GM21367 (cell line): ENCODE measurements around the gene MAGI2.

ENCODE experiments used
- ATAC-seq: cut with Tn5 transposase; IDR thresholded peaks from one replicate; pipeline ENCODE4 v1.9.1; 2021; ENCODE audit not compliant: unreplicated experiment

Gene MAGI2

DNA sequence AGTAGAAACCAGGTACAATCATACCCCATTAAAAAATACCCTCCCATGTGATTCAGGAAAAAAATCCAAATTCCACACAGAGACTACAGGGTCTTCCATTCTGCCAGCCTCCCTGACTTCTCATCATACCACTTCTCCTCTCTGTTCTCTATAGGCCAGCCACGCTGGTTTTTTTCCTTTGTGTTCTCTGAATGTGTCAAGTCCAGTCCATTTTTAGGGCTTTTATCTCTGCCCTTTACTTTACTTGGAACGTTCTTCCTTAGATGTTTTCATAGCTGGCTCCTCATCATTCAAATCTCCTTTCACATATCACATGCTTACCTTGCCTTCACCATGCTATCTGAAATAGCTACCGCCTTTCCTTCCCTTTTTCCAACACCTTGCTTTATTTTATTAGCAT is 1057.3 kb downstream of the MAGI2 start:
- ATAC-seq = no peak

- ATAC-seq = no peak
Observed at GRCh38 chr7:78395298-78396036, 1058.0 kb downstream of the MAGI2 start.

- ATAC-seq = no peak
Observed at GRCh38 chr7:78389022-78389421, 1064.4 kb downstream of the MAGI2 start.

- ATAC-seq = no peak
Observed at GRCh38 chr7:78386520-78386919, 1066.9 kb downstream of the MAGI2 start.

GRCh38 chr7:78383096-78383880 is 1070.2 kb downstream of the MAGI2 start:
- ATAC-seq = no peak

DNA sequence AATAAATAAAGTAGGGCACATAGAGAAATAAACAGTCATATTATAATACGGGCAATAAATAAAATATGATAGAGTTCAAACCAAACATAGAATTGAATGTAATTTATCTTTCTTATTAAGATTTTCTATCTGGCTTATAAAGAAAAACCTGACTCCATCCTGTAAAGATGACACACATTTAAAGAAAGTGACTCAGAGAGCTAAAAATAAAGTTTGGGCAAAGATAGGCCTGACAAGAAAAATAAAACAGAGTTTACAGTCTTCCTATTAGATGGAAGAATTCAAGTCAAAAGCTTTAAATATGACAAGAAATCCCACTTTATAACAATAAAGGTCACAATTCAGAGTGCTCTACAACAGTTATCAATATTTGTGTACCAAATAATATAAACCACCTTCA is 1074.3 kb downstream of the MAGI2 start:
- ATAC-seq = no peak

DNA sequence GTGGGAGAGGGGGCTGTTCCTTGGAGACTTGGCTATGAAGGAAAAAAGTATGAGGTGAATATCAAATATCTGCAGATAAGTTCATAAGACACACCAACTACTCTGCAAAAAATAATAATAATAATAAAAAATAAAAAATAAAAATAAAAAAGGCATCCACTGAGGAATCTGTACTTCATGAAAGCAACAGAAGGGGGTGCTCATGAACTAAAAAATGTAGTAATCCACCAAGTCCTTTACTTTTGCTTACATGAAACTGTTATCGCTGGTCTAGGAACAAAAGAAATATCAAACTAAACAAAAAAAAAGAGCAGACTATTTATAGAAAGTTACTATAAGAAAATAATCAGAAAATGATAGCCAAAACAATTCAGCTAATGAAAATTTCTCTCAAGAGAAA is 1075.9 kb downstream of the MAGI2 start:
- no peak for ATAC-seq

- ATAC-seq = no peak
Observed at GRCh38 chr7:78370936-78371335, 1082.5 kb downstream of the MAGI2 start.

GRCh38 chr7:78368771-78369170 is 1084.7 kb downstream of the MAGI2 start:
- ATAC-seq = no peak

- ATAC-seq = no peak
Observed at GRCh38 chr7:78367280-78367773, 1086.1 kb downstream of the MAGI2 start.

- no peak for ATAC-seq
Observed at GRCh38 chr7:78363866-78364265, 1089.6 kb downstream of the MAGI2 start.

DNA sequence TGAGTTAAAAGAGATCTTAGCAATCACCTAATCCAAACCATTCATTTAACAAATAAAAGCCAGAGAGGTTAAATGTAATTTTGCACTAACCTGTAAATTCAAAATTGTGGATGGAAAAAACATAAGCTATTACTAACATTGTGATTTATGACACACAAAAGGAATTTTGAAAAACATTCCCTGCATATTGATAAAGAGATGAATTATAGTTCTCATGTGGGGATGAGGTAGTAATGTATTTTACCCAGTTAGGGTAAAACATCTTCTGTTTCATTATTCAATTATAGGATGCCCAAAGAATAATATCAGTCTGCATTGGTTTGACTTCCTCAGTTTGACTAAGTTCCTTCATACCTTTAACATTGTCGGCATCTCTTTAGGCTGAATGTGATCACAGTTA is 1093.6 kb downstream of the MAGI2 start:
- ATAC-seq = no peak

DNA sequence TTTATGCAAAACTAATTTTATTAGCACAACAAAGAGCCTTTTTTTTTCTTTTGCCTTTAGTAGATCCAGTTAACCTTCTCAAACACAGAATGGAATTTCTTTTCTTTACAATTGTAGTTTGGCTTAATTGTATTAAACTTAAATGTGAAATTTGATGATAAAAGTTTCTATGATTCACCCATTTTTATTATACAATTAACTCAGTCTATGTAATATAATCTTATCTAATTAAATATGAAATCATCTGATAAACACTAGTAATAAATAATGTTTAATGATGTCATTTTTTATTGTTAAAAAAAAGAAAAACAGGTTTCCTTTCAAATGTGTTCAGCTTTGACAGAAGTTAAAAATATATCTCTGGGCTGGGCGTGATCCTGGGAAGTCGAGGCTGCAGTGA is 1095.8 kb downstream of the MAGI2 start:
- ATAC-seq = no peak

DNA sequence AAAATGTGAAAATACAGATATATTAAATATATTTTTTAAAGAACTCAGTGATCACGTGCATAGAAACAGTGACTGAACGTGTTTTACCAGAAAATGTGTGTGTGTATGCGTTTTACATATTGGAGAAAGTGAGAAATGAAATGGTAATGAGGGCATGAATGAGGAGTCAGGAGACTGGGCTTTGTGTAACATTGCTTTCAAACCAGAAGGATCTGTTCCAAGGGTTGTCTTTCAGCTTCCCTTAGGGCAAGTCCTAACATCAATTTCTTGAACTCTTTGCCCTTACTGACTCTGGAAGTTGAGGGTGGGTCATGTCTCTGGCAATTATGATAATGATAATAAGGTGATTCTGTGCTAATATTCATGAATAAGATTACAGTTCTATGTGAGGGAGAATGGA is 1097.6 kb downstream of the MAGI2 start:
- no peak for ATAC-seq

GRCh38 chr7:78350926-78351325 is 1102.5 kb downstream of the MAGI2 start:
- ATAC-seq = no peak

DNA sequence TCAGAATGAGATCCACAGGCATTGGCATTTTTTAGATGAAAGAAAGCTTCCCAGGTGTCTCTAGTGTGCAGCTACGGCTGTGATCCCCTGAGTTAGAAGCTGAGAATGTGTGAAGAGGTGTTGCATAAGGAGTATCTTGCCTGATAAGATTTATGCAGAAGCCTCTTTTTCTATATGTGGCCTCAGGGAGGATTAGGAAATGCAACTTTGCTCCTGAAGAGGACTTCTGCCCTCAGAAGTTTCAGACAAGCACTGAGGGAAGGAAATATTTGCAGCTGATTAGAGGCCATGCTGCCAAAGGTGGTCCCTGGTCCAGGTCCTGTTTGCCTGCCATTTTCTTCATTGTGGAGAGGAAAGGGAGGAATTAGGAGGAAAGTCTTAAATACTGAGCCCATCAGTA is 1103.1 kb downstream of the MAGI2 start:
- ATAC-seq = no peak

DNA sequence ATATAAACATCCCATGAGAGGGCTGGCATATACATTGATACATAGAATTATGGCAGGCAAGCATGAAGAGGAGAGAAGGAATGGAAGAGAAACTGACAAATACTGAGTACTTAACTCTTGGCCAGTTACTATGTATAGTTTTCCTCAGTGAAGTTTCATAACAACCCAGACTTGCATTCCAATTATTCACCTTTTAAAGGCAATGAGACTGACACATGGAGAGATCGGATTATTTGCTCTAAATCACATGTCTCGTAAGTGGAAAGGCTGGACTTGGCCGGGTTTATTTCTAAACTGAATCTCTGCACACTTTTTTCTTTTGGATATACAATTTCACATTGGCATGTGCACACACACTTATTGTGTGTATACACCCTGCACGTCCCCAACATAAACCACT is 1106.6 kb downstream of the MAGI2 start:
- no peak for ATAC-seq

- ATAC-seq = no peak
Observed at GRCh38 chr7:78345979-78346378, 1107.5 kb downstream of the MAGI2 start.

GRCh38 chr7:78345293-78345911 is 1108.1 kb downstream of the MAGI2 start:
- no peak for ATAC-seq

DNA sequence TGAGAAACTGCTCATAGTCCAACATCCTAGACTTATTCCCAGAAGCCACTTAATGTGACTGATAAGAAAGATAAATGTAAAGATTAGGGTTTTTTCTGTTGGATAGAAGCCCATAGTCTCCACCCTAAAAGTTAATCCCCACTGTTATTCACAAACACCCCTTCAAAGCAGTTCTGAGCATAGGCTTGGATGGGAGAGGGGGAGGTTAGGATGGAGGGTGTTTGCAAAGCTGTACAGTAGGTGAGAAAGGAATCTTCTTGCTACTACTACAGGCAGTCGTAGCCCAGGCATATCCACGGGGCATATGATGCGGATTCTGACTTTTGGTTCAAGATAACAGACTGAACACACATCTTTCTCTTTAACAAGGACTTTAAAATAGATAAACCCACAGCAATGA is 1119.0 kb downstream of the MAGI2 start:
- no peak for ATAC-seq

DNA sequence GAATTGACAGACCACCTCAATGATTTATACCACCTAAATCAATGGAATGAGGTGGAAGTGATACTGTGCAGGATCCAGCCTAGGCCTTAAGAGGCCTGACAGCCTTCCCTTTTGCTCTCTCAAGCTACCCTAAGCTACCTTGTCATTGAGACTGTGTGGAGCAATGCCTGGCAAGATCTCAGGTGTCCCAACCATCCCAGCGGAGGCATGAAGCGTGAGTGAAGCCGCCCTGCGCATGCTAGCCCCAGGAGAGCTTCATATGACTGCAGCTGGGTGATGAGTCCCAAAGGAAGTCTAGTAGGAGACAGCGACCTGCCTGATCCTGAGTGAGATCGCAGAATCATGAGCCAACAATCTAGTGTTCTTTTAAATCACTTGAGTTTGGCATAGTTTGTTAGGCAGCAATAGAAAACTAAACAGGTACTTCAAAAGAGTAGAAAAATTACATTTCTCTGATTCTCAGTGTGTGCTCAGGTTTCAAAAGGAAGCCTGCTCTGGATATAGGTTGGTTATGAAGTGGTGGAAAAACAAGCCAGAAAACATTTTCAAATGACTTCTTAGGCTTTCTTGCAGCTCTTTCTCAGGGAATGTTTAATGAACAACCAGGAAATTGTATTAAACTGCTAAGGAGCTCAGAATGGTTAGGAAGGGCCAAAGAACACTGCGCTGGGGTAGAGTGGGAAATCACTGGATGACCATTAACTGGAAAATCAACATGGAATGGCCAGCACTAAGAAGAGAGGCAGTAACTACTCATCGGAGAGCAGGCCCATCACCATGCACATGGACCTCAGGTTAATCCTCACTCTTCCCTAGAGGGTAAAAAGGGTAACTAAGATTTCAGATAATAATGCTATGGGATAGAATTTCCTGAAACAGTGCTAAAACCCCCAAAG is 1119.7 kb downstream of the MAGI2 start:
- ATAC-seq = no peak
